ENCODE measurements around the gene TRIM66. TPM values are rescaled to one million over a fixed set of nuclear protein-coding genes. Genes with fewer than 3 reads are reported as not detected.

TRIM66 gene
- total RNA-seq, 4 donors from 2014 or later, result 12.1 to 34.2 (median 19.8) TPM

DNA sequence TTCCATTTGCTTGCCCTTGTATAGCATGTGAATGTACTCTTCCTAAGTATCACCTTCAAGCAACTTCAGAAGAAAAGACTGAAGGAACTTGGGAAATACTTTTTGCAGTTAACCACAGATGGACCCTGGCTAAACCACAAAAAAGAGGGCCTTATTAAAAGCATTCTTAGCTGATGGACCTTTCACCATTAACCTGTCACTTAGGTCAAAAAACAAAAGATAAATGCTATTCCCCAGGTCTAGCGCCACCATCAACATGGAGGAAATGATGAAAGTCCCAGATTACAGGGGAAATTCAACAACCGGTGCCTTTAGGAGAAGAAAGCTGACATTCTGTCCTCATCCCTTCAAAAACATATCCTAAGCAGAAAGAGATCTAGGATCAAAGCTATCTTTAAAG, 117.9 kb downstream of the TRIM66 start:
- H3K27ac ChIP-seq, result no peak overlapping the region
- no peak for DNase-seq
- H3K9me3 ChIP-seq, result no peaks in the 10 kb centered on the region
- H3K4me3 ChIP-seq, result no peak overlapping the region
- H3K27me3 ChIP-seq, result no peaks in the 10 kb centered on the region
- H3K36me3 ChIP-seq, result no peaks in the 10 kb centered on the region
- no peaks in the 10 kb centered on the region for H3K4me1 ChIP-seq
- TF ChIP-seq, protein P1, sequence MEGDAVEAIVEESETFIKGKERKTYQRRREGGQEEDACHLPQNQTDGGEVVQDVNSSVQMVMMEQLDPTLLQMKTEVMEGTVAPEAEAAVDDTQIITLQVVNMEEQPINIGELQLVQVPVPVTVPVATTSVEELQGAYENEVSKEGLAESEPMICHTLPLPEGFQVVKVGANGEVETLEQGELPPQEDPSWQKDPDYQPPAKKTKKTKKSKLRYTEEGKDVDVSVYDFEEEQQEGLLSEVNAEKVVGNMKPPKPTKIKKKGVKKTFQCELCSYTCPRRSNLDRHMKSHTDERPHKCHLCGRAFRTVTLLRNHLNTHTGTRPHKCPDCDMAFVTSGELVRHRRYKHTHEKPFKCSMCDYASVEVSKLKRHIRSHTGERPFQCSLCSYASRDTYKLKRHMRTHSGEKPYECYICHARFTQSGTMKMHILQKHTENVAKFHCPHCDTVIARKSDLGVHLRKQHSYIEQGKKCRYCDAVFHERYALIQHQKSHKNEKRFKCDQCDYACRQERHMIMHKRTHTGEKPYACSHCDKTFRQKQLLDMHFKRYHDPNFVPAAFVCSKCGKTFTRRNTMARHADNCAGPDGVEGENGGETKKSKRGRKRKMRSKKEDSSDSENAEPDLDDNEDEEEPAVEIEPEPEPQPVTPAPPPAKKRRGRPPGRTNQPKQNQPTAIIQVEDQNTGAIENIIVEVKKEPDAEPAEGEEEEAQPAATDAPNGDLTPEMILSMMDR (IDR thresholded peaks at IDR 0.05), result no peak
- TF ChIP-seq POLR2A (IDR thresholded peaks at IDR 0.05), result no peak

Small RNAs within 50 kb of the gene (small RNA-seq; reads per million reads assigned to genes)
- gene SNORA3A, result 0 reads per million in 2 donors
- gene SNORA3B, result 1.5 to 3.5 reads per million in 2 donors

Other genes with a start within 250 kb of the TRIM66 start
- gene STK33, start 88.4 kb downstream of the TRIM66 start, total RNA-seq, result 10 to 100 TPM in 1 of 4 donors, 1 to 10 TPM in 3; 1.9 to 18.9 (median 3.1) TPM
- gene RPL27A, start 127 bp upstream of the TRIM66 start, total RNA-seq, result 100 to 1,000 TPM; 476 to 923 (median 619) TPM
- gene AKIP1, start 228.5 kb upstream of the TRIM66 start, total RNA-seq, result 10 to 100 TPM in 2 of 4 donors, 1 to 10 TPM in 2; 8.6 to 21.7 (median 12.5) TPM

Measured in Peyer's patch (tissue), 4 donors.